CD14-positive monocyte (primary cell): Measurements from ENCODE around the gene MED12L. TPM values are rescaled to one million over a fixed set of nuclear protein-coding genes. Genes with fewer than 3 reads are reported as not detected.

Experiments
- DNase-seq, 3 donors: peaks; one replicate each; pipeline ENCODE4 v3.0.0-alpha.2; 2011 to 2022
- H2AFZ ChIP-seq: 2 replicates; pipeline ENCODE4 v1.6.0; 2012; ENCODE audit warnings: mild to moderate bottlenecking, low read depth, low read length, inconsistent platforms; ENCODE audit not compliant: insufficient read depth, poor library complexity, severe bottlenecking
- H3K27ac ChIP-seq, 2 donors: 1 replicate in 1 of 2; 2 replicates in 1 of 2; pipeline ENCODE4 v1.5.1; 2012 to 2013; ENCODE audit warnings: low read length in 2 of 2, control low read depth in 1 of 2, inconsistent platforms in 1 of 2, low read depth in 1 of 2, mild to moderate bottlenecking in 1 of 2
- H3K27me3 ChIP-seq, 2 donors: one replicate each; pipeline versions ENCODE4 v1.6.0 to v1.6.1; 2011 to 2013; ENCODE audit warnings: low read length in 2 of 2; ENCODE audit not compliant: control insufficient read depth in 2 of 2, insufficient read depth in 2 of 2
- H3K36me3 ChIP-seq, 2 donors: replicated peaks in 1 of 2; 1 replicate in 1 of 2; 2 replicates in 1 of 2; pipeline versions ENCODE4 v1.5.1 to v1.6.1; 2012 to 2013; ENCODE audit warnings: low read length in 2 of 2, control low read depth in 1 of 2, inconsistent platforms in 1 of 2, mild to moderate bottlenecking in 1 of 2; ENCODE audit not compliant: insufficient read depth in 2 of 2, control insufficient read depth in 1 of 2
- H3K4me1 ChIP-seq, 2 donors: 1 replicate in 1 of 2; 2 replicates in 1 of 2; pipeline versions ENCODE4 v1.5.1 to v1.6.1; 2012 to 2013; ENCODE audit warnings: low read length in 2 of 2, control low read depth in 1 of 2, inconsistent platforms in 1 of 2, mild to moderate bottlenecking in 1 of 2, moderate library complexity in 1 of 2; ENCODE audit not compliant: insufficient read depth in 2 of 2, control insufficient read depth in 1 of 2
- H3K4me2 ChIP-seq: replicated peaks from 2 replicates; pipeline ENCODE3; 2012; ENCODE audit warnings: low read length, moderate library complexity, mild to moderate bottlenecking; ENCODE audit not compliant: poor library complexity, severe bottlenecking; ENCODE audit errors: extremely low read depth
- H3K4me3 ChIP-seq, 3 experiments: fragments of 200-600 bp in 1 of 3; sonication (generic) in 1 of 3; replicated peaks in 1 of 3; 1 replicate in 2 of 3; 2 replicates in 1 of 3; pipeline ENCODE4 v1.5.1; 2011 to 2013; ENCODE audit warnings: low read length in 3 of 3, mild to moderate bottlenecking in 3 of 3, control low read depth in 2 of 3, low read depth in 2 of 3, inconsistent platforms in 1 of 3, moderate library complexity in 1 of 3
- H3K79me2 ChIP-seq: 2 replicates; pipeline ENCODE4 v1.6.0; 2012; ENCODE audit warnings: mild to moderate bottlenecking, control low read depth, inconsistent platforms, low read length, moderate library complexity; ENCODE audit not compliant: insufficient read depth
- H3K9ac ChIP-seq: 2 replicates; pipeline ENCODE4 v1.6.0; 2017; ENCODE audit warnings: low read length, mild to moderate bottlenecking; ENCODE audit not compliant: insufficient read depth, poor library complexity, severe bottlenecking
- H3K9me3 ChIP-seq, 2 donors: replicated peaks in 1 of 2; 1 replicate in 1 of 2; 2 replicates in 1 of 2; pipeline versions ENCODE4 v1.5.1 to v1.6.1; 2012 to 2013; ENCODE audit warnings: low read length in 2 of 2, control low read depth in 1 of 2; ENCODE audit not compliant: control insufficient read depth in 1 of 2, insufficient read depth in 1 of 2
- H4K20me1 ChIP-seq: 2 replicates; pipeline ENCODE4 v1.6.0; 2012; ENCODE audit warnings: mild to moderate bottlenecking, low read length, control low read depth, moderate library complexity; ENCODE audit not compliant: insufficient read depth
- H3K27ac Mint-ChIP-seq, 7 donors: one replicate each; pipeline ENCODE4 v1.8.0; 2020; ENCODE audit warnings: mild to moderate bottlenecking in 7 of 7, mixed read lengths in 7 of 7, moderate library complexity in 6 of 7, inconsistent platforms in 2 of 7
- H3K27me3 Mint-ChIP-seq, 3 donors: one replicate each; pipeline ENCODE4 v1.8.0; 2021 to 2022; ENCODE audit warnings: low read depth in 3 of 3, mild to moderate bottlenecking in 3 of 3, mixed read lengths in 3 of 3, moderate library complexity in 3 of 3, inconsistent platforms in 1 of 3
- H3K36me3 Mint-ChIP-seq, 2 donors: one replicate each; pipeline ENCODE4 v1.8.0; 2020; ENCODE audit warnings: mixed read lengths in 2 of 2, inconsistent platforms in 1 of 2, mild to moderate bottlenecking in 1 of 2
- H3K4me1 Mint-ChIP-seq: one replicate; pipeline ENCODE4 v1.8.0; 2020; ENCODE audit warnings: mild to moderate bottlenecking, mixed read lengths
- H3K4me3 Mint-ChIP-seq, 2 donors: one replicate each; pipeline ENCODE4 v1.8.0; 2020; ENCODE audit warnings: mild to moderate bottlenecking in 2 of 2, mixed read lengths in 2 of 2, moderate library complexity in 1 of 2
- H3K9me3 Mint-ChIP-seq, 7 donors: one replicate each; pipeline ENCODE4 v1.8.0; 2020 to 2022; ENCODE audit warnings: mixed read lengths in 7 of 7, mild to moderate bottlenecking in 6 of 7, moderate library complexity in 6 of 7, inconsistent platforms in 2 of 7
- WGBS: methylation state at CpG from one replicate; pipeline ENCODE4 v1.1.5; 2013; ENCODE audit warnings: missing lambda C conversion rate; ENCODE audit not compliant: insufficient coverage; 5-methylcytosine and 5-hydroxymethylcytosine counted together
- intact Hi-C, 2 donors: fragments of 100-400 bp; cut with micrococcal nuclease; formaldehyde crosslinking; loops; one replicate each; pipeline versions ENCODE4 v1.15.0 to v1.15.1; 2023
- polyA plus RNA-seq, 3 donors: library from polyadenylated mRNA; depleted of rRNA in 1 of 3; unstranded in 2 of 3; stranded (reverse) in 1 of 3; fragments of 300-500 nt in 2 of 3; fragments of >200 nt in 1 of 3; fragmentation: Illumina TruSeq in 2 of 3; gene quantifications; 1 replicate in 2 of 3; 2 replicates in 1 of 3; pipeline ENCODE4 v1.2.3, GENCODE V29; 2012 to 2021
- TF ChIP-seq, protein P1 (sequence below): fragments of 200-600 bp; IDR thresholded peaks from one replicate; pipeline ENCODE4 v1.8.0; 2022; ENCODE audit warnings: antibody characterized with exemption, mild to moderate bottlenecking

MED12L gene
- polyA plus RNA-seq, 3 donors, result 0.12 to 0.29 TPM; not detected in 1

DNA sequence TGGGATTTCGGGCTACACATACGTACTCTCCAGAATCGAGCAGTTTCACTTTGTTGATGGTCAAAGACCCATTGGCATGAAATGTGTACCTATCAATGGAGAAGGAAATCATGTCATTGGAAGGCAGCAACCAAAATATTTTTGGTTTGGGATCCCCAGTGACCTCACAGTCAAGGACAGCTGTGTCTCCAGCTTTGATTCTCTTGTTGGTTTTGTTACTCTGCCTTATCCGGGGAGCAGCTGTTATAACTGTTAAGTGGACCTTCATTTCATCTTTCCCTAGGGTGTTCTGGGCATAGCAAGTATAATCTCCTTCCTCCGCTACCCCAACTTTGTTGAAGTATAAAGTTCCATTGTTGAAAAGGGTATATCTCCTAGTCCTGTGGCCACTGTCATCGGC, 352.4 kb downstream of the MED12L start:
- TF ChIP-seq, protein P1, sequence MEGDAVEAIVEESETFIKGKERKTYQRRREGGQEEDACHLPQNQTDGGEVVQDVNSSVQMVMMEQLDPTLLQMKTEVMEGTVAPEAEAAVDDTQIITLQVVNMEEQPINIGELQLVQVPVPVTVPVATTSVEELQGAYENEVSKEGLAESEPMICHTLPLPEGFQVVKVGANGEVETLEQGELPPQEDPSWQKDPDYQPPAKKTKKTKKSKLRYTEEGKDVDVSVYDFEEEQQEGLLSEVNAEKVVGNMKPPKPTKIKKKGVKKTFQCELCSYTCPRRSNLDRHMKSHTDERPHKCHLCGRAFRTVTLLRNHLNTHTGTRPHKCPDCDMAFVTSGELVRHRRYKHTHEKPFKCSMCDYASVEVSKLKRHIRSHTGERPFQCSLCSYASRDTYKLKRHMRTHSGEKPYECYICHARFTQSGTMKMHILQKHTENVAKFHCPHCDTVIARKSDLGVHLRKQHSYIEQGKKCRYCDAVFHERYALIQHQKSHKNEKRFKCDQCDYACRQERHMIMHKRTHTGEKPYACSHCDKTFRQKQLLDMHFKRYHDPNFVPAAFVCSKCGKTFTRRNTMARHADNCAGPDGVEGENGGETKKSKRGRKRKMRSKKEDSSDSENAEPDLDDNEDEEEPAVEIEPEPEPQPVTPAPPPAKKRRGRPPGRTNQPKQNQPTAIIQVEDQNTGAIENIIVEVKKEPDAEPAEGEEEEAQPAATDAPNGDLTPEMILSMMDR, result no peak
- H3K4me3 Mint-ChIP-seq, result no peak overlapping the region
- no peaks in the 10 kb centered on the region for H3K9me3 Mint-ChIP-seq
- 96% methylated on average over 4 of the region's 6 CpGs for WGBS
- Histone ChIP-seq H3K79me2 (no peaks in the 10 kb centered on the region), H3K36me3 (no peaks in the 10 kb centered on the region), H3K4me3 (no peak overlapping the region), H3K4me1 (no peaks in the 10 kb centered on the region), H4K20me1 (no peaks in the 10 kb centered on the region), H3K27ac (no peak overlapping the region), H3K4me2 (no peak overlapping the region), H3K27me3 (no peaks in the 10 kb centered on the region), H3K9ac (no peak overlapping the region), H2AFZ (no peak overlapping the region), H3K9me3 (no peaks in the 10 kb centered on the region)
- no peaks in the 10 kb centered on the region for H3K36me3 Mint-ChIP-seq
- no peaks in the 10 kb centered on the region for H3K4me1 Mint-ChIP-seq
- intact Hi-C loops, result loop anchor here in 1 of 2 donors (10.0 kb wide), 1 partner anchor 397 kb away; no protein-coding TSS in a partner anchor
- H3K27me3 Mint-ChIP-seq, result no peaks in the 10 kb centered on the region
- H3K27ac Mint-ChIP-seq, result no peak overlapping the region
- DNase-seq, result no peak

DNA sequence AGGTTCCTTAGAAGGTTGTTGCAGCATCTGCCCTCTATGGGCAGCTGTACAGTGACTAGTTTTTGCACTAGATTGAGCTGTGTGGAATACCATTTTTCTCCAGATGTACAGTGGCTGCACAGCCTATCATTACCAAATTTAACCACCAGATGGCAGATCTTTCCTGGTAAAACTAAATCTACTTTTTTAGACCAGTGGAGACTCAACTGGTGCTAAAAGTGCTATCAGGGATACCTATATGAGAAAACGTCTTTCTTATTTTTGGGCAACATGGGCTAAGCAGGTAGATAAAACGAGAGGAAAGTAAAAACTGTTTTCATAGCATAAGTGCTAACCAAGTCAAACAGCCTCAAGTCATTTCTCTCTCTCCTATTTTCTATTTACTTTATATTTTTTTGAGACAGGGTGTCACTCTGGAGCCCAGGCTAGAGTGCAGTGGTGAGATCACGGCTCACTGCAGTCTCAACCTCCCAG, 354.2 kb downstream of the MED12L start:
- no peaks in the 10 kb centered on the region for H3K9me3 ChIP-seq
- no CpG with 5 or more reads among the region's 3 CpGs for WGBS
- intact Hi-C loops, result loop anchor here (10.0 kb wide), 2 partner anchors 395 to 475 kb away; no protein-coding TSS in a partner anchor
- no peak overlapping the region for H3K4me2 ChIP-seq
- Mint-ChIP-seq H3K36me3 (no peaks in the 10 kb centered on the region), H3K27ac (no peak overlapping the region), H3K27me3 (no peaks in the 10 kb centered on the region), H3K4me1 (peaks cover under 1% of the 10 kb centered on the region), H3K4me3 (no peak overlapping the region), H3K9me3 (no peaks in the 10 kb centered on the region)
- H4K20me1 ChIP-seq, result no peaks in the 10 kb centered on the region
- H3K27me3 ChIP-seq, result no peaks in the 10 kb centered on the region
- H3K9ac ChIP-seq, result no peak overlapping the region
- TF ChIP-seq, protein P1, result peak; percentile 85
- no peak overlapping the region for H2AFZ ChIP-seq
- DNase-seq, result peak; percentile 37 to 60 (median 41)
- no peaks in the 10 kb centered on the region for H3K36me3 ChIP-seq
- H3K27ac ChIP-seq, result no peak overlapping the region
- peaks cover under 1 to 2% of the 10 kb centered on the region in 2 donors for H3K4me1 ChIP-seq
- no peaks in the 10 kb centered on the region for H3K79me2 ChIP-seq
- no peak overlapping the region for H3K4me3 ChIP-seq
